ENCODE measurements around the gene S1PR3. TPM values are rescaled to one million over a fixed set of nuclear protein-coding genes. Genes with fewer than 3 reads are reported as not detected.

S1PR3 gene
- total and polyA plus RNA-seq, 2 donors (not counting 3 experiments of a cell fraction or from before 2014, with no cell fraction given) = 12.5 to 25.8 TPM

GRCh38 chr9:89010056-89010455, 18.8 kb downstream of the S1PR3 start:
- Histone ChIP-seq H3K27me3 (ENCODE audit: control insufficient read depth in 2 of 2, insufficient read depth in 2 of 2, low read length in 2 of 2) (peaks cover 0 to 2% of the 10 kb centered on the region in 2 experiments), H3K9me1 (replicated peaks; ENCODE audit: control insufficient read depth, extremely low read depth, insufficient read depth, low read length) (no peaks in the 10 kb centered on the region), H3K27ac (ENCODE audit: insufficient read depth, low read depth, low read length) (no peak overlapping the region), H3K4me1 (ENCODE audit: control insufficient read depth, extremely low read depth, insufficient read depth, low read length) (peaks cover 2% of the 10 kb centered on the region), H3K9me3 (replicated peaks; ENCODE audit: control insufficient read depth, insufficient read depth, low read length) (no peaks in the 10 kb centered on the region), H3K79me2 (ENCODE audit: control insufficient read depth, insufficient read depth, low read length) (no peaks in the 10 kb centered on the region), H4K20me1 (replicated peaks; ENCODE audit: control insufficient read depth, extremely low read depth, insufficient read depth, low read length) (no peaks in the 10 kb centered on the region), H3K4me3 (replicated peaks in 1 of 3; ENCODE audit: insufficient read depth in 1 of 3, low read depth in 1 of 3, low read length in 3 of 3) (no peak overlapping the region), H3K36me3 (ENCODE audit: control insufficient read depth in 2 of 2, extremely low read depth in 1 of 2, insufficient read depth in 2 of 2, low read length in 2 of 2) (no peaks in the 10 kb centered on the region), H3K4me2 (ENCODE audit: insufficient read depth, low read length) (no peak overlapping the region), H2AFZ (ENCODE audit: low read depth, low read length) (no peak overlapping the region), H3K9ac (replicated peaks; ENCODE audit: extremely low read depth, insufficient read depth, low read length) (no peak overlapping the region)
- FAIRE-seq = no peak
- intact Hi-C loops (cut with micrococcal nuclease) (no loop called here), dilution Hi-C loops (cut with MboI; ENCODE audit: extremely low pct_ligation_motif_present, low sequenced_read_pairs) (no loop called here)
- no TSS peak for BruUV-seq (replicated peaks)
- CTCF ChIA-PET = interaction anchor here (1.0 to 2.0 kb wide), 4 partner anchors 9 to 417 kb away, joined by 3 to 17 read pairs (median 4); no protein-coding TSS in a partner anchor
- POLR2A ChIA-PET = no interaction called here
- TF ChIP-seq FOS (IDR thresholded peaks at IDR 0.05; ENCODE audit: borderline replicate concordance, insufficient read depth, low read length) (no peak), MYC (IDR thresholded peaks at IDR 0.05; ENCODE audit: low read depth, low read length) (no peak), MAX (IDR thresholded peaks at IDR 0.05; ENCODE audit: insufficient read depth, insufficient read length) (no peak), CTCF (IDR thresholded peaks at IDR 0.05; ENCODE audit: extremely low read depth in 1 of 2, insufficient read depth in 1 of 2, low read depth in 1 of 2, low read length in 2 of 2) (no peak), EZH2 (IDR thresholded peaks at IDR 0.05; ENCODE audit: borderline replicate concordance, low read depth, low read length, severe bottlenecking) (no peak), POLR2A (IDR thresholded peaks at IDR 0.05; ENCODE audit: low read depth, low read length) (no peak), JUN (IDR thresholded peaks at IDR 0.05; ENCODE audit: borderline replicate concordance, insufficient read depth, insufficient read length, low read depth) (no peak), POLR2AphosphoS5 (IDR thresholded peaks at IDR 0.05; ENCODE audit: insufficient read depth, low read depth, low read length) (no peak)
- DNase-seq (ENCODE audit: low read depth, low spot score) = no peak

Measured in endothelial cell of umbilical vein (primary cell).